ENCODE data around the gene PCOLCE2. TPM values are rescaled to one million over a fixed set of nuclear protein-coding genes. Genes with fewer than 3 reads are reported as not detected.

PCOLCE2 gene
- total RNA-seq, 1 donor from 2014 or later: 5.4 TPM

DNA sequence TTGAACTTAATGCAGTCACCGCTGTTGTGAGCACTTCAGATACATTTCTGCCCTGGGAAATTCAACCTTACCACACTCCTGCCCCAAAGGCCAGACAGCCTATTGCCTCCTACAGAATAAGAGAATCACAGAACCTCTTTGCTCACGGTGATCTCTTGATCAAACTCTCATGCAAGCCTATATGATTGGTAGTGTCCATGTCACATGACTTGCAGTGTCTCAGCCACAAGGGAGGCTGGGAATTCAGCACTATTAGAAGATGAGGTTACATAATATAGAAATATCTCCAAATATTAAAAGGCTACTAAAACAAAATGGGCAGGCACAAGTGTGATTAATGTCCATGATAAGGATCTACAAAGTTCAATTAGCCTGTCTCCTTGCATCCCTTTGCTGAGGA lies 3.8 kb upstream of the PCOLCE2 start:
- Mint-ChIP-seq H3K36me3 (ENCODE audit: low read depth, unreplicated experiment) (no peaks in the 10 kb centered on the region), H3K27ac (ENCODE audit: unreplicated experiment) (no peak overlapping the region), H3K27me3 (ENCODE audit: low read depth, unreplicated experiment) (peaks cover 13% of the 10 kb centered on the region), H3K9me3 (ENCODE audit: unreplicated experiment) (no peaks in the 10 kb centered on the region), H3K4me1 (ENCODE audit: low read depth, unreplicated experiment) (peaks cover 8% of the 10 kb centered on the region), H3K4me3 (ENCODE audit: unreplicated experiment) (no peak overlapping the region)
- Histone ChIP-seq H4K20me1 (ENCODE audit: insufficient read depth, low read length) (no peaks in the 10 kb centered on the region), H2AFZ (ENCODE audit: low read depth, low read length) (no peak overlapping the region), H3K4me2 (ENCODE audit: low read length) (no peak overlapping the region), H3K36me3 (ENCODE audit: insufficient read depth, low read length) (no peaks in the 10 kb centered on the region), H3K4me1 (ENCODE audit: insufficient read depth, low read length) (peaks cover 8% of the 10 kb centered on the region), H3K9ac (ENCODE audit: low read length) (no peak overlapping the region), H3K9me3 (ENCODE audit: insufficient read depth, low read depth, low read length) (no peaks in the 10 kb centered on the region), H3K27ac (ENCODE audit: low read depth, low read length) (no peak overlapping the region), H3K27me3 (ENCODE audit: insufficient read depth, low read length) (peaks cover 3% of the 10 kb centered on the region), H3K79me2 (ENCODE audit: insufficient read depth, low read length) (no peaks in the 10 kb centered on the region), H3K4me3 (ENCODE audit: insufficient read depth, low read depth, low read length) (no peak overlapping the region)
- FAIRE-seq (no peak), DNase-seq (ENCODE audit: low read depth) (no peak)
- TF ChIP-seq EZH2 (IDR thresholded peaks at IDR 0.05; ENCODE audit: insufficient read depth, low read length): no peak
- TF ChIP-seq CTCF (IDR thresholded peaks at IDR 0.05; ENCODE audit: insufficient read depth, low read depth, low read length): no peak

DNA sequence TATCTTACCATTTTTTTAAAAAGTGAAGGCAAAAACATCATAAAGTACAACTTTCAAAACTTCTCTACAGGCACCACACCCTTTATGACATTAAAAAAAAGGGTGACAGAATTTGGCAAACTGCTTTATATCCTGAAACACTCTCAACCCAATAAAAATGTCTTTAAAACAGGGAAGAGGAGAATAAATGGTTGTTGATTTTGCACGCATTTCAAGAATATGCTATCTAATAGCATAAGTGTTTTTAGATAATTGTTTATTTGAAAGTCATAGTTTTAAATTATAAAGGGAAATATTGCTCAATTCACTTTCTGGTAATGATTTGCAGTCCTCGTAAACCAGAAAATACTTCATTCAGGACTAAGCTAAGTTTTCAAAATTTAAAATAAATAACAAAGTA lies 1.7 kb upstream of the PCOLCE2 start:
- H3K9me3 Mint-ChIP-seq (ENCODE audit: unreplicated experiment): no peaks in the 10 kb centered on the region
- no peaks in the 10 kb centered on the region for H3K9me3 ChIP-seq (ENCODE audit: insufficient read depth, low read depth, low read length)
- DNase-seq (ENCODE audit: low read depth) (no peak), FAIRE-seq (no peak)
- no peak overlapping the region for H3K27ac ChIP-seq (ENCODE audit: low read depth, low read length)
- H3K4me3 ChIP-seq (ENCODE audit: insufficient read depth, low read depth, low read length): no peak overlapping the region
- no peak overlapping the region for H2AFZ ChIP-seq (ENCODE audit: low read depth, low read length)
- H3K4me3 Mint-ChIP-seq (ENCODE audit: unreplicated experiment): no peak overlapping the region
- H3K4me1 ChIP-seq (ENCODE audit: insufficient read depth, low read length): peaks cover 19% of the 10 kb centered on the region
- no peak overlapping the region for H3K4me2 ChIP-seq (ENCODE audit: low read length)
- H3K27me3 ChIP-seq (ENCODE audit: insufficient read depth, low read length): peaks cover 3% of the 10 kb centered on the region
- no peaks in the 10 kb centered on the region for H3K79me2 ChIP-seq (ENCODE audit: insufficient read depth, low read length)
- H4K20me1 ChIP-seq (ENCODE audit: insufficient read depth, low read length): no peaks in the 10 kb centered on the region
- H3K27me3 Mint-ChIP-seq (ENCODE audit: low read depth, unreplicated experiment): peaks cover 13% of the 10 kb centered on the region
- H3K9ac ChIP-seq (ENCODE audit: low read length): no peak overlapping the region
- H3K4me1 Mint-ChIP-seq (ENCODE audit: low read depth, unreplicated experiment): peaks cover 8% of the 10 kb centered on the region
- TF ChIP-seq CTCF (IDR thresholded peaks at IDR 0.05; ENCODE audit: insufficient read depth, low read depth, low read length): no peak
- no peak for TF ChIP-seq EZH2 (IDR thresholded peaks at IDR 0.05; ENCODE audit: insufficient read depth, low read length)
- no peaks in the 10 kb centered on the region for H3K36me3 Mint-ChIP-seq (ENCODE audit: low read depth, unreplicated experiment)
- H3K27ac Mint-ChIP-seq (ENCODE audit: unreplicated experiment): no peak overlapping the region
- H3K36me3 ChIP-seq (ENCODE audit: insufficient read depth, low read length): no peaks in the 10 kb centered on the region

GRCh38 chr3:142889212-142890014 lies 530 bp upstream of the PCOLCE2 start:
- Histone ChIP-seq H3K4me2 (ENCODE audit: low read length) (peak overlapping the region; percentile 92), H2AFZ (ENCODE audit: low read depth, low read length) (peak overlapping the region; percentile 89), H4K20me1 (ENCODE audit: insufficient read depth, low read length) (no peaks in the 10 kb centered on the region), H3K9ac (ENCODE audit: low read length) (peak overlapping the region; percentile 74), H3K4me3 (ENCODE audit: insufficient read depth, low read depth, low read length) (peak overlapping the region; percentile 68), H3K9me3 (ENCODE audit: insufficient read depth, low read depth, low read length) (no peaks in the 10 kb centered on the region), H3K27ac (ENCODE audit: low read depth, low read length) (peak overlapping the region; percentile 12), H3K27me3 (ENCODE audit: insufficient read depth, low read length) (peaks cover 3% of the 10 kb centered on the region), H3K36me3 (ENCODE audit: insufficient read depth, low read length) (no peaks in the 10 kb centered on the region), H3K4me1 (ENCODE audit: insufficient read depth, low read length) (peaks cover 19% of the 10 kb centered on the region), H3K79me2 (ENCODE audit: insufficient read depth, low read length) (no peaks in the 10 kb centered on the region)
- H3K9me3 Mint-ChIP-seq (ENCODE audit: unreplicated experiment): no peaks in the 10 kb centered on the region
- peaks cover 8% of the 10 kb centered on the region for H3K4me1 Mint-ChIP-seq (ENCODE audit: low read depth, unreplicated experiment)
- FAIRE-seq: no peak
- no peak overlapping the region for H3K27ac Mint-ChIP-seq (ENCODE audit: unreplicated experiment)
- H3K4me3 Mint-ChIP-seq (ENCODE audit: unreplicated experiment): peak overlapping the region; percentile 78
- H3K36me3 Mint-ChIP-seq (ENCODE audit: low read depth, unreplicated experiment): no peaks in the 10 kb centered on the region
- H3K27me3 Mint-ChIP-seq (ENCODE audit: low read depth, unreplicated experiment): peaks cover 13% of the 10 kb centered on the region
- TF ChIP-seq CTCF (IDR thresholded peaks at IDR 0.05; ENCODE audit: insufficient read depth, low read depth, low read length): no peak
- TF ChIP-seq EZH2 (IDR thresholded peaks at IDR 0.05; ENCODE audit: insufficient read depth, low read length): no peak
- no peak for DNase-seq (ENCODE audit: low read depth)

All from astrocyte (in vitro differentiated cells and primary cell).